DND-41 (cell line): ENCODE results near the gene PRIM2.
"Not testable (repeated sequence)": the region's sequence is repeated elsewhere in the genome, so short reads cannot be mapped to it uniquely, and the experiment has no call there.

ENCODE experiments used
- ATAC-seq: fragments of 200-7000 bp; cut with Tn5 transposase; 3 replicates; pipeline ENCODE4 v1.9.1; 2021; ENCODE audit warnings: low read depth; ENCODE audit not compliant: insufficient read depth
- DNase-seq: peaks from one replicate; pipeline ENCODE4 v3.0.0-alpha.2; 2020
- H2AFZ ChIP-seq: 2 replicates; pipeline ENCODE4 v1.6.0; 2012; ENCODE audit warnings: low read depth, low read length
- H3K27ac ChIP-seq: 2 replicates; pipeline ENCODE4 v1.5.1; 2012; ENCODE audit warnings: low read length, inconsistent platforms
- H3K27me3 ChIP-seq: fragments of 200-600 bp; sonication (generic); 2 replicates; pipeline ENCODE4 v1.6.0; 2012; ENCODE audit warnings: low read length, mild to moderate bottlenecking, inconsistent platforms; ENCODE audit not compliant: insufficient read depth, poor library complexity
- H3K36me3 ChIP-seq: 2 replicates; pipeline ENCODE4 v1.5.1; 2012; ENCODE audit warnings: low read length, inconsistent platforms; ENCODE audit not compliant: insufficient read depth
- H3K4me1 ChIP-seq: 2 replicates; pipeline ENCODE4 v1.5.1; 2012; ENCODE audit warnings: mild to moderate bottlenecking, low read length; ENCODE audit not compliant: insufficient read depth
- H3K4me2 ChIP-seq: 2 replicates; pipeline ENCODE4 v1.6.0; 2012; ENCODE audit warnings: mild to moderate bottlenecking, moderate library complexity, low read length, inconsistent platforms; ENCODE audit not compliant: insufficient read depth
- H3K4me3 ChIP-seq, 2 experiments: fragments of 200-600 bp in 1 of 2; shearing (Covaris generic) in 1 of 2; 2 replicates each; pipeline ENCODE4 v1.5.1; 2012 to 2016; ENCODE audit warnings: inconsistent platforms in 2 of 2, low read length in 2 of 2, mild to moderate bottlenecking in 2 of 2, low read depth in 1 of 2, moderate library complexity in 1 of 2
- H3K79me2 ChIP-seq: 2 replicates; pipeline ENCODE4 v1.6.0; 2012; ENCODE audit warnings: low read length, inconsistent platforms; ENCODE audit not compliant: insufficient read depth
- H3K9ac ChIP-seq: 2 replicates; pipeline ENCODE4 v1.6.0; 2012; ENCODE audit warnings: low read depth, mild to moderate bottlenecking, inconsistent platforms, low read length, moderate library complexity
- H3K9me3 ChIP-seq: 2 replicates; pipeline ENCODE4 v1.5.1; 2012; ENCODE audit warnings: low read length, moderate library complexity, mild to moderate bottlenecking, inconsistent platforms; ENCODE audit not compliant: insufficient read depth, severe bottlenecking
- H4K20me1 ChIP-seq: 2 replicates; pipeline ENCODE4 v1.6.0; 2012; ENCODE audit warnings: low read length; ENCODE audit not compliant: insufficient read depth
- CTCF ChIP-seq: IDR thresholded peaks from 2 replicates; pipeline ENCODE4 v1.5.1; 2012; ENCODE audit warnings: borderline replicate concordance, low read length, moderate library complexity, mild to moderate bottlenecking; ENCODE audit not compliant: poor library complexity, severe bottlenecking; ENCODE audit errors: extremely low read depth
- EZH2 ChIP-seq: IDR thresholded peaks from 3 replicates; pipeline ENCODE4 v1.6.1; 2012; ENCODE audit warnings: borderline replicate concordance, low read depth, mild to moderate bottlenecking, moderate library complexity, low read length, inconsistent platforms; ENCODE audit not compliant: severe bottlenecking

The PRIM2 gene

DNA sequence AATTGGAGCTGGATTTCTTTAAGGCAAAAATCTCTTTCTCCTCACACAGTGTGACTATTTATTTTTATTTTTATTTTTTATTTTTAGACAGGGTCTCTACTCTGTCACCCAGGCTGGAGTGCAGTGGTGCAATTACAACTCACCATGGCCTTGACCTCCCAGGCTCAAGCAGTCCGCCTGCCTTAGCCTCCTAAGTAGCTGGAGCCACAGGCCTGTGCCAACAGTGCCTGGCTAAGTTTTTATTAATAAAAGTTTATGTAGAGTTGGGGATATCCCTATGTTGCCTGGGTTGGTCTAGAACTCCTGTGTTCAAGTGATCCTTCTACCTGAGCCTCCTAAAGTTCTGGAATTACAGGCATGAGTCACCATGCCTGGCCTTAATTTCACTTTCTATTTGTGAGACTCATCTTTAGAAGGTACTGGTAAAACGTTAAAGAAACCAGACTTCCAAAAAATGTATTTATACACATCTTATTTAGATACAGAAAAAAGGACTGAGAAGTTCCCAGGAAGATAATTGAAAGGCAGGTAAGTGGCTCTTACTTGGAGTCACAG is 71.7 kb downstream of the PRIM2 start:
- not testable (repeated sequence) for DNase-seq, H3K79me2 ChIP-seq

GRCh38 chr6:57390818-57391217 is 73.4 kb downstream of the PRIM2 start:
- not testable (repeated sequence) for H3K4me3 ChIP-seq, H3K4me2 ChIP-seq, H3K9ac ChIP-seq, H3K4me1 ChIP-seq, H3K27me3 ChIP-seq, H3K36me3 ChIP-seq, H4K20me1 ChIP-seq, H3K27ac ChIP-seq, DNase-seq, H3K79me2 ChIP-seq, H3K9me3 ChIP-seq, ATAC-seq, H2AFZ ChIP-seq

More for the DNA sequence above, 71.7 kb downstream of the PRIM2 start:
- not testable (repeated sequence) for H3K36me3 ChIP-seq, H3K9ac ChIP-seq, H3K4me1 ChIP-seq, H3K27ac ChIP-seq, H3K4me2 ChIP-seq, H4K20me1 ChIP-seq, H3K9me3 ChIP-seq, H3K27me3 ChIP-seq, H2AFZ ChIP-seq, H3K4me3 ChIP-seq
- peak; percentile 37; the same call in 1 of the 3 replicates for ATAC-seq

DNA sequence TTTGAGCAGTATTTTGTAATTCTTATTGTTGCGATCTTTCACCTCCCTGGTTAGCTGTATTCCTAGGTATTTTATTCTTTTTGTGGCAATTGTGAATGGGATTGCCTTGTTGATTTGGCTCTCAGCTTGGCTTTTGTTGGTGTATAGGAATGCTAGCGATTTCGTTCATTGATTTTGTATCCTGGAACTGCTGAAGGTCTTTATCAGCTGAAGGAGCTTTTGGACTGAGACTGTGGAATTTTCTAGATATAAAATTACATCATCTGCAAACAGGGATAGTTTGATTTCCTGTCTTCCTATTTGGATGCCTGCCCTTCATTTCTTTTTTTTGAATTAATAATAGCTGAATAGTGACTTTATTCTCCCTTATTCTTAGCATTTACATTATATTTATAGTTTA is 74.6 kb downstream of the PRIM2 start:
- H4K20me1 ChIP-seq, H3K4me3 ChIP-seq, H3K4me1 ChIP-seq, DNase-seq, H3K27me3 ChIP-seq, H2AFZ ChIP-seq, H3K4me2 ChIP-seq, H3K9ac ChIP-seq, H3K27ac ChIP-seq, ATAC-seq, H3K36me3 ChIP-seq, H3K9me3 ChIP-seq: not testable (repeated sequence)
- peaks cover 12% of the 10 kb centered on the region; the same call in 1 of the 2 replicates for H3K79me2 ChIP-seq

- not testable (repeated sequence) for H3K27me3 ChIP-seq, DNase-seq, H3K4me2 ChIP-seq, H3K9me3 ChIP-seq, H3K9ac ChIP-seq, H3K4me1 ChIP-seq, ATAC-seq, H3K4me3 ChIP-seq, H3K27ac ChIP-seq, H3K79me2 ChIP-seq, H3K36me3 ChIP-seq, H2AFZ ChIP-seq, H4K20me1 ChIP-seq
Measured at GRCh38 chr6:57419341-57419740, 101.9 kb downstream of the PRIM2 start.

GRCh38 chr6:57421503-57421902 is 104.1 kb downstream of the PRIM2 start:
- no peaks in the 10 kb centered on the region for H3K79me2 ChIP-seq
- no peaks in the 10 kb centered on the region for H4K20me1 ChIP-seq
- no peaks in the 10 kb centered on the region for H3K9me3 ChIP-seq
- no peak overlapping the region for H3K4me3 ChIP-seq
- DNase-seq, result no peak
- H2AFZ ChIP-seq, result no peak overlapping the region
- H3K27me3 ChIP-seq, result no peaks in the 10 kb centered on the region
- H3K36me3 ChIP-seq, result no peaks in the 10 kb centered on the region
- no peak for TF ChIP-seq EZH2
- no peak for TF ChIP-seq CTCF
- no peak overlapping the region for H3K27ac ChIP-seq
- H3K9ac ChIP-seq, result no peak overlapping the region
- ATAC-seq, result no peak
- no peaks in the 10 kb centered on the region for H3K4me1 ChIP-seq
- H3K4me2 ChIP-seq, result no peak overlapping the region
